GM21737 (cell line): ENCODE data around the gene OMG.
"Not testable (repeated sequence)": the region's sequence is repeated elsewhere in the genome, so short reads cannot be mapped to it uniquely, and the experiment has no call there.

ENCODE experiments used
- ATAC-seq: cut with Tn5 transposase; IDR thresholded peaks from one replicate; pipeline ENCODE4 v1.9.1; 2021; ENCODE audit warnings: mild to moderate bottlenecking, moderate library complexity; ENCODE audit not compliant: unreplicated experiment

OMG gene

GRCh38 chr17:31308372-31309334, 11.6 kb upstream of the OMG start:
- ATAC-seq: no peak

DNA sequence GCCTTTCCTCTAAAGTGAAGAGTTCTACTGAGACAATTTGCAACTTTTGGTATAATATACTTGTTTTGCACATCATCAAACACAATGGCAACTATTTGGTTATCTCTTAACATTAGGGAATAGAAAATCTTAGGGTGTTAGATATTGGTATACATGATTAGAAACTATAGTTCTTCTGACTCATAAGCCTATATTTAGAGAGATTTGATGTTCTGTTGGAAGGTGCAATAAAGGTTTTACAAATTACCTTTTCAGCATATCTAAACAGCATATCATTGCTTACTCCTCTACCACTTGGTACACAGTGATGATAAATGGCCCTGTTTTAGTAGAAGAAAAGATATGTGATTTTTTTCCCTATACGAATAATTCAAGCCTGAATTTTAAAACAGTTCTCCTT, 10.6 kb upstream of the OMG start:
- ATAC-seq: no peak

DNA sequence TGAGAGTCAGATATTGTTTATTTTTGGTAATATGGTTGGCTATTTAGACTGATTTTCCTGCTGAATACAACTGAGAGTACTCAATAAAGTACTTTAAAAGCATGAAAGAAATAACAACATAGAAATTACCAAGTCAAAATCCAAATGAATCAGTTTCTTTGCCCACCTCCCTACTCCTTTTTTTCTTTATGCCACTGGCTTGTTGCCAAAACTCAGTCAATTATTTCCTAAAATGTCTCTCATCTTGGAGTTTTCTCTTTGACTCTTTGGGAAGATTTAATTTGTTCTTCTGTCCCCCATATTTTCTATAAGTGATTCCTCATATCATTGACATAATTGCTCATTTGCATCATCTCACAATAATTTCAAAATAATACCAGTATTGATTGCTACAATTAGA, 2.6 kb upstream of the OMG start:
- no peak for ATAC-seq

DNA sequence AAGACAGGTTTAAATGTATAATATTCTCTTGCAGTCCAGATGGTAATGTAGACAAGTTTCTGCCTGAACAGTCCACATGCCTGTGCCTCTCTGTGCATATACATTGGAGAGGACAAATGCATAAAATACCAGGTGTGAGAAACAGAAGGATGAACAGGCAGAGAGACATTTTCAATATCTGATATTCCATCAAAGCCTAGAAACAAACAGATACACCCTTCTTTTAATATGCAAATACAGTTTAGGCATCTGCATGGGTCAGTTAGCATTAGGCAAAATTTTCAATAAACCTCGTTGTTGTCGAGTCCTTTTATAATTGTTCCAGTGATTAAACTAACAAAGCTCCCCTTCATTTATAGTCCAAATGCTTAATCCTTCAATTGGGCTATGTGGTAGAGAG, 897 bp downstream of the OMG start:
- ATAC-seq: no peak

GRCh38 chr17:31295489-31295871, 1.6 kb downstream of the OMG start:
- ATAC-seq: no peak

GRCh38 chr17:31294820-31295488, 2.1 kb downstream of the OMG start:
- ATAC-seq: no peak

GRCh38 chr17:31294231-31294630, 2.8 kb downstream of the OMG start:
- no peak for ATAC-seq

- no peak for ATAC-seq
Measured at GRCh38 chr17:31293581-31293980, 3.5 kb downstream of the OMG start.

DNA sequence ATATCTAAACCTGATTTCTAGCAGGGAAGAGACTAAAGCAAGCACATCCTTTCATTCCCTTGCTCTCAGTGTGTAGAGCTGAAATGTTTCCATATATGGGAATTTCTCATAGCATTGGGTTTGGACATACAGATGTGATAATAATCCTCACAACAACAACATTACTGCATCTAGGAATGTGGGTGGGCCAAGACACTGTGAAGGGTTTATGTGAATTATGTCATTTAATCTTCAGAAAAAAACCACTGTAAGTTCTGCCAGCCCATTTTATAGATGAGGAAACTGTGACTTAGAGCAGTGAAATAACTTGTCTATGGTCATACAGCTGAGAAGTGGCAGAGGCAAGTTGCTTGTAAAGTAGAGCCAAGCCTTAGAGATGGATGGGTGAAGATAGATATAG, 5.2 kb downstream of the OMG start:
- ATAC-seq: no peak

DNA sequence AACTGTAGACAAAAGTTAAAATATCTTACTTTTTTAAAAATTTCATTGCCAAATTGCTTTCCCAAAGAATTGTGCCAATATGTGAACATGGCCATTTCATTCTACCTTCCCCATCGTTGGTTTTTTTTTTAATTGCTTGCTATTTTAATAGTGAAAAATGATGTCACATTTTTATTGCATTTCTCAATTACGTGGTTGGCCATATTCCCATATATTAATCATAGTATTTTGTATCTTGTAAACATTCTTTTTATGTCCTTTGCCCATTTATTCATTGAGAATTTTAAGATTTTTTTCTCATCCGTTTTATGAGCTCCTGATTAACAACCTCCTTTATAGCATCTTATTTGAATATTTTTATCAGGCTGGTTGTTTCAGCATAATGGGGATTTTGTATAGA, 7.2 kb downstream of the OMG start:
- ATAC-seq: no peak

- not testable (repeated sequence) for ATAC-seq
Measured at GRCh38 chr17:31287932-31288331, 9.1 kb downstream of the OMG start.

DNA sequence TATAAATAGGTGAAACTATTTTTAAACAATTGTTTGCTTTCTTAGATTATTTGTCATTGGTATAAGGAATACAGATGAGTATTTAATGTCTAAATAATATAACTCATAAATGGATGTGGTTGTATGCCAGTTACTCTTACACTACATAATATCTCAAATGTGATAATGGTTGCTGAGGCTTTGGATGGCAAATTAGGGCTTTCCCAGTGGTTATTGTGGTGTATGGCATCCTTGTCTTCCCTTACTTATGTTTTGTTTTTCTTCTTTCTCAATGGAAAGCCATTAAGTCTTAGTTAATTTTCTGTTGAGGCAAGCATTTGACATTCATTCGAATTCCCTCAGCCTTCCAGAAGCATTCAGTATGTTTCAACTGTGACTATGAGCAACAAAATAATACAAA, 10.5 kb downstream of the OMG start:
- ATAC-seq: no peak

- no peak for ATAC-seq
Measured at GRCh38 chr17:31283841-31284240, 13.2 kb downstream of the OMG start.

DNA sequence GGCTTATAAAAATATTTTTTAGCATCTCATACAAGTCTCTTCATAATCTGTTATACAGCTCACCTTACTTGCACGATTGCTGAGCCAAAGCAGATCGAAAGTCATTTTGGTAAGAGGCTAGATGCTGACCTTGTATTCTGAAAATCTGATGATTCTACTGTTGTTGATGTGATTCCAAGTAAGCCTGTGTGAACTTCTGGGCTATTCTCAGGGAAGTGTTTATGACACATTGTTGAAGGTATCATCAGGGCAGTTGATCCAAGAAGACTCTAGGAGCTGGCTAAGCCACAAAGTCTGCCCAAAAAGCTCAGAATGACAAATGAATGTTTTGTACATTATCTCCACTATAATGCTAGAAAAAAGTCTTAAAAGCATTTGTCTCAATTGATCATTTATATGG, 16.0 kb downstream of the OMG start:
- no peak for ATAC-seq

DNA sequence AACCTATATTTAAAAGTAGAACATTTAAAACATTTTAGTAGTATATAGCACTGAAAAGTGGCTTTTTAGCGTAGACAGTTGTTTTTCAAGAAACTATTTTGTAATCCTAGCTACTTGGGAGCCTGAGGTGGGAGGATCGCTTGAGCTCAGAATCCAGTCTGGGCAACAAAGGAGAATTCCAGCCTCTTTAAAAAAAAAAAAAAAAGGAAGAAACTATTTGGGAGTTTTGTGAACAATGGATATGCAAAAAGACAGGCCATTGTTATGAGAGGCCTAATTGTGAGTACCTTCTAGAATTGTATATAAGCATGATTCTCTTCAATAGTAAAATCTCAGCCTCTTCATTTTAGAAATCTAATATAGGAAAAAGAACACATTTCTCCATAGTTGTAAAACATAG, 17.6 kb downstream of the OMG start:
- ATAC-seq: no peak

DNA sequence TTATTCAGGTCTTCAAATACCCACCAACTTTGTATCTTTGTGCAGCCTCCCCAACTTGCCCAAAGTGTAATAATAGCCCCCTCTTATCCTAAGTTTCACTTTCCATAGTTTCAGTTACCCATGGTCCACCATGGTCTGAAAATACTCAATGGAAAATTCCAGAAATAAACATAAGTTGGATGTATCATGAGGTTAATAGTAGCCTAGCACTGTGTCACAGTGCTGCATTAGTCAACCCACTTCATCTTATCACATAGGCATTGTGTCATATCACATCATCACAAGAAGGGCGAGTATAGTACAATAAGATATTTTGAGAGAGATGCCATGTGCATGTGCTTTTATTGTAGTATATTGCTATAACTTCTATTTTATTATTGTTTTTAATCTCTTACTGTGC, 21.9 kb downstream of the OMG start:
- ATAC-seq: no peak

DNA sequence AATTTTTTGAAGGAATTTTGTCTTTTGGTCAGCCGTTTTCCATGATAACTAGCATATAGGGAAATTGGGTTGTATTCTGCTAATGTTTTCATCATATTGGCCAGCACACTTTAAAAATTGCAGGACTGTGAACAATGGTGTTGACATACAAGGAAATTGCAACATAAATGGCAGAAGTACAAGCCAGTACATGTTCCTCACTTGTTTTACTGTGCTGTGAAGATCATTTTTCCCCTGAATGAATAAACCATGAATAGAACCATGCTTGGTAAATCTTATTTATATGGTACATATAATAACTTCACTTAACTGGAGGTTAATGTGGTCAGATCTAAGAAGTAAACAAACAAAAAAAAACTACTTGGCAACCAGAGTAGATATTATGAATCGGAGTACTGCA, 22.8 kb downstream of the OMG start:
- ATAC-seq: no peak

- no peak for ATAC-seq
Measured at GRCh38 chr17:31273516-31273915, 23.5 kb downstream of the OMG start.

DNA sequence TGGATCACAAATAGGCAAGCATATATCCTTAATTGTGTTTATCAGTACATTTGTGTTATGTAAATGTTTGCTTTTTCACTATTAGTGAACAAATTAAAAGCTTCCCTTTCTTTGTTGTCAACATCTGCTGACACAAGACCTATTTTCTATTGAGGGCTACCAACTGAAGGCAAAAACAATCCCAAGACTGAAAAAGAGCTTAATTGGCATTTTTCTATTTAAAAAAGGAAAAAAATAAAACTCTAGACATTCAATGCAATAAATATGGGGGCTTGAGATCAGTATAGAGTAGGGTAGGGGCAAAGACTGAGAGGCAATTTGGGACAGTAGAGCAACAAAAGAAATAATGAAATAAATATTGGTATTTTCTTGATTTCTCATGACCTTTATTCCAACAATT, 24.2 kb downstream of the OMG start:
- no peak for ATAC-seq

- no peak for ATAC-seq
Measured at GRCh38 chr17:31272236-31272635, 24.8 kb downstream of the OMG start.

- ATAC-seq: no peak
Measured at GRCh38 chr17:31269578-31269983, 27.5 kb downstream of the OMG start.

- ATAC-seq: no peak
Measured at GRCh38 chr17:31269036-31269577, 27.9 kb downstream of the OMG start.
